ENCODE data around the gene PLEKHA4. TPM values are rescaled to one million over a fixed set of nuclear protein-coding genes. Genes with fewer than 3 reads are reported as not detected.

The PLEKHA4 gene
- total and polyA plus RNA-seq, 9 of the 15 experiments (the other 6 are each of a cell fraction or from before 2014, with no cell fraction given), result 0.07 to 30.8 (median 11.4) TPM

GRCh38 chr19:48835734-48836088 is 32.7 kb downstream of the PLEKHA4 start (continued):
- TF ChIP-seq UBTF (IDR thresholded peaks at IDR 0.05; ENCODE audit: borderline replicate concordance in 1 of 2, low read depth in 2 of 2, low read length in 2 of 2), result no peak
- no peak for TF ChIP-seq NR3C1 (CRISPR knock-in tag; IDR thresholded peaks at IDR 0.05)
- TF ChIP-seq CTBP1 (IDR thresholded peaks at IDR 0.05; ENCODE audit: borderline replicate concordance), result peak; percentile 90
- TF ChIP-seq ZNF695 (CRISPR knock-in tag; IDR thresholded peaks at IDR 0.05), result no peak
- no peak for TF ChIP-seq ZNF79 (CRISPR knock-in tag; IDR thresholded peaks at IDR 0.05; ENCODE audit: low read depth)
- TF ChIP-seq HNRNPK (IDR thresholded peaks at IDR 0.05; ENCODE audit: low read depth, low read length, poor library complexity, severe bottlenecking), result no peak
- peak; percentile 65; the same call in 1 of the 2 replicates for TF ChIP-seq L3MBTL2 (IDR thresholded peaks at IDR 0.05)
- peak; percentile 40; the same call in 1 of the 2 replicates for TF ChIP-seq FOSL1 (tag; conservative IDR thresholded peaks at IDR 0.05)
- TF ChIP-seq SMAD4 (CRISPR knock-in tag; conservative IDR thresholded peaks at IDR 0.05), result peak; percentile 67
- no peak for TF ChIP-seq RUNX1 (IDR thresholded peaks at IDR 0.05; ENCODE audit: low read depth)
- TF ChIP-seq ZNF24 (IDR thresholded peaks at IDR 0.05), result no peak
- TF ChIP-seq ZNF583 (CRISPR knock-in tag; IDR thresholded peaks at IDR 0.05), result peak; percentile 36; the same call in 1 of the 2 replicates
- TF ChIP-seq RCOR1 (IDR thresholded peaks at IDR 0.05; ENCODE audit: borderline replicate concordance in 1 of 2, low read depth in 2 of 2, low read length in 2 of 2), result peak in 1 of 2 experiments; percentile 58; a peak in 2 of 4 replicates
- TF ChIP-seq PHTF2 (CRISPR knock-in tag; IDR thresholded peaks at IDR 0.05), result 0 out of 2 replicates have a peak, but pooled peaks have one; percentile 9
- no peak for TF ChIP-seq SIX5 (IDR thresholded peaks at IDR 0.05; ENCODE audit: borderline replicate concordance in 1 of 2, insufficient read depth in 1 of 2, low read depth in 1 of 2, low read length in 2 of 2)
- peak; percentile 29; the same call in 1 of the 2 replicates for TF ChIP-seq ARID1B (IDR thresholded peaks at IDR 0.05)
- peak; percentile 75 for TF ChIP-seq DEAF1 (CRISPR knock-in tag; IDR thresholded peaks at IDR 0.05)
- no peak for TF ChIP-seq CREB3L1 (IDR thresholded peaks at IDR 0.05; ENCODE audit: borderline replicate concordance, low read depth)
- no peak for TF ChIP-seq ESRRB (CRISPR knock-in tag; IDR thresholded peaks at IDR 0.05; ENCODE audit: borderline replicate concordance)
- TF ChIP-seq, protein P1, sequence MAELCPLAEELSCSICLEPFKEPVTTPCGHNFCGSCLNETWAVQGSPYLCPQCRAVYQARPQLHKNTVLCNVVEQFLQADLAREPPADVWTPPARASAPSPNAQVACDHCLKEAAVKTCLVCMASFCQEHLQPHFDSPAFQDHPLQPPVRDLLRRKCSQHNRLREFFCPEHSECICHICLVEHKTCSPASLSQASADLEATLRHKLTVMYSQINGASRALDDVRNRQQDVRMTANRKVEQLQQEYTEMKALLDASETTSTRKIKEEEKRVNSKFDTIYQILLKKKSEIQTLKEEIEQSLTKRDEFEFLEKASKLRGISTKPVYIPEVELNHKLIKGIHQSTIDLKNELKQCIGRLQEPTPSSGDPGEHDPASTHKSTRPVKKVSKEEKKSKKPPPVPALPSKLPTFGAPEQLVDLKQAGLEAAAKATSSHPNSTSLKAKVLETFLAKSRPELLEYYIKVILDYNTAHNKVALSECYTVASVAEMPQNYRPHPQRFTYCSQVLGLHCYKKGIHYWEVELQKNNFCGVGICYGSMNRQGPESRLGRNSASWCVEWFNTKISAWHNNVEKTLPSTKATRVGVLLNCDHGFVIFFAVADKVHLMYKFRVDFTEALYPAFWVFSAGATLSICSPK (IDR thresholded peaks at IDR 0.05; ENCODE audit: borderline replicate concordance), result no peak
- no peak for TF ChIP-seq BACH1 (tag; IDR thresholded peaks at IDR 0.05)
- TF ChIP-seq FUS (optimal IDR thresholded peaks at IDR 0.05; ENCODE audit: low read depth, low read length), result no peak
